Activated CD4-positive, alpha-beta memory T cell treated with anti-CD3 and anti-CD28 coated beads for 36 hours (primary cell): ENCODE results near the gene SPANXA1. TPM values are rescaled to one million over a fixed set of nuclear protein-coding genes. Genes with fewer than 3 reads are reported as not detected.
"Not testable (repeated sequence)": the region's sequence is repeated elsewhere in the genome, so short reads cannot be mapped to it uniquely, and the experiment has no call there.

Source experiments
- CTCF ChIA-PET: fragments of 350-600 bp; sonication (Branson Sonifier 250); formaldehyde crosslinking; loops from one replicate; lab custom pipeline; 2021; ENCODE audit warnings: antibody characterized with exemption, inconsistent platforms; lab: Charles Lee
- POLR2A ChIA-PET: fragments of 350-600 bp; sonication (Branson Sonifier 250); formaldehyde crosslinking; loops from one replicate; lab custom pipeline; 2021; ENCODE audit warnings: antibody characterized with exemption; lab: Charles Lee
- DNase-seq: peaks from one replicate; pipeline ENCODE4 v3.0.0-alpha.2; 2020
- H3K27ac Mint-ChIP-seq: one replicate; pipeline ENCODE4 v1.8.0; 2021; ENCODE audit warnings: mixed read lengths
- H3K27me3 Mint-ChIP-seq: one replicate; pipeline ENCODE4 v1.8.0; 2021; ENCODE audit warnings: mixed read lengths
- H3K36me3 Mint-ChIP-seq: one replicate; pipeline ENCODE4 v1.8.0; 2021; ENCODE audit warnings: mixed read lengths
- H3K4me1 Mint-ChIP-seq: one replicate; pipeline ENCODE4 v1.8.0; 2021; ENCODE audit warnings: low read depth, mixed read lengths
- H3K4me3 Mint-ChIP-seq: one replicate; pipeline ENCODE4 v1.8.0; 2021; ENCODE audit warnings: mild to moderate bottlenecking, mixed read lengths
- H3K9me3 Mint-ChIP-seq: one replicate; pipeline ENCODE4 v1.8.0; 2021; ENCODE audit warnings: mixed read lengths
- intact Hi-C: fragments of 100-400 bp; cut with micrococcal nuclease; formaldehyde crosslinking; loops from one replicate; pipeline ENCODE4 v1.15.1; 2023
- total RNA-seq, 2 experiments: library from RNA; stranded (reverse); gene quantifications; one replicate each; pipeline ENCODE4 v1.2.3, GENCODE V29; 2021

Gene SPANXA1, protein sequence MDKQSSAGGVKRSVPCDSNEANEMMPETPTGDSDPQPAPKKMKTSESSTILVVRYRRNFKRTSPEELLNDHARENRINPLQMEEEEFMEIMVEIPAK
- total RNA-seq = not detected

DNA sequence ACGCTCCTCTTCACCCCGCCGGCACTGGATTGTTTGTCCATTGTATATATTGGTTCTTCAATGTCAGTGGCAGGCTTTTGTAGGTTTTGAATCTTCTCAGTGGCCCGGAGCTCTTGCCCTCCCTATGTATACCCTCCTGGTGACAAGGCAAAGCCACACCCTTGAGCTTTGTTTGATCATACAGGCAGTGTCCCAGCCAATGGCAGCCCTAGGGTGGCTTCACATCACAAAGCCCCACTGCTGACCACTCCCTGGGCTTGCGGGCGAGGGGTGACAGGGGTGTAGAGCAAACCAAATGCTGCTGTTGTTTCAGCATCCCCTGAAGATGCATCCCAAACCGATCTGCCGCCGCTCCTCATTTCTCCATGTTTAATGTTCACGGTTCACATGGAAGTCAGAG, at the start of gene SPANXA1:
TSS of gene SPANXA1 (minus strand) at position 101 of the 400 bp plus-strand sequence. CDS start at position 41, 60 bp downstream.
- DNase-seq, CTCF ChIA-PET, H3K27ac Mint-ChIP-seq, H3K4me1 Mint-ChIP-seq, H3K4me3 Mint-ChIP-seq, H3K27me3 Mint-ChIP-seq, intact Hi-C loops, H3K36me3 Mint-ChIP-seq, H3K9me3 Mint-ChIP-seq, POLR2A ChIA-PET: not testable (repeated sequence)

DNA sequence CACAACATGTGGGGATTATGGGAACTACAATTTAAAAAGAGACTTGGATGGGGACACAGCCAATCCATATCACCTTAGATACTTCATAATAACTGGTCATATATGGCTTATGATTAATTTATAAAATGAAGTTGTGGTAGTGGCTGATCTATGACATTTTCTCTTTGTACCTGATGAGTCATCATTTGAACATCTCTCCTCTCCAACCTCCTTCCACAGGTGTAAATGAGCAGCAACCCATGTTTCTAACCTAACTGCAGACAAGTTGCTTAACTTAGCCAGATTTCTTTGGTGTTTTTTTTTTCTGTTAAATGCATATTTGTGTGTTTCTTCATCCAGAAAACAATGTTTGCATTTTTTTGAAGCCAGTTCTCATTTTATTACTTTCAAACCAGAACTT, 47.6 kb upstream of the SPANXA1 start:
- CTCF ChIA-PET = no interaction called here
- no peaks in the 10 kb centered on the region for H3K4me1 Mint-ChIP-seq
- POLR2A ChIA-PET = no interaction called here

DNA sequence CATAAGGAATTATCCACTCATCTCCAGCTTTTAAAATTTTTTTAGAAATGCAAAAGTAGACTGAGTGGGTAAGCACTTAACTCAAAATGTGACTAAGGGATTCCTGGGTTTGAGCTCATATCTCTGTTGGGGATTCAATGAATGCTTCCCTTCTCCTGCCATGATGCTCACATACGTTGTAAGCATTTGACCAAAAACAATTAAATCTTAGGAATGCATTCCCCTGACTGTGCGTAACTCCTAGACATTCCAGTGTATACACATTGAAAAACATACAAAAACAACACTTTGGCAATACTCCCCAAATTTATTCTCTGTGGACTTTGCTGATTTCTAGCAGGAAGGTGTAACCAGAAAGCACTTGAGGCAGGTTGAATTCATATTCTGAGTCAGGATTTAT, 34.8 kb upstream of the SPANXA1 start:
- ChIA-PET CTCF (no interaction called here), POLR2A (no interaction called here)
- DNase-seq = no peak
- no peaks in the 10 kb centered on the region for H3K27me3 Mint-ChIP-seq
- no peak overlapping the region for H3K27ac Mint-ChIP-seq
- intact Hi-C loops = no loop called here
- no peaks in the 10 kb centered on the region for H3K4me1 Mint-ChIP-seq
- H3K36me3 Mint-ChIP-seq = no peaks in the 10 kb centered on the region
- H3K4me3 Mint-ChIP-seq = no peak overlapping the region
- H3K9me3 Mint-ChIP-seq = peaks cover 3% of the 10 kb centered on the region

More for the DNA sequence above, 47.6 kb upstream of the SPANXA1 start:
- intact Hi-C loops = no loop called here
- no peak for DNase-seq
- no peaks in the 10 kb centered on the region for H3K27me3 Mint-ChIP-seq
- peaks cover 8% of the 10 kb centered on the region for H3K9me3 Mint-ChIP-seq
- H3K4me3 Mint-ChIP-seq = no peak overlapping the region
- H3K36me3 Mint-ChIP-seq = no peaks in the 10 kb centered on the region
- no peak overlapping the region for H3K27ac Mint-ChIP-seq

DNA sequence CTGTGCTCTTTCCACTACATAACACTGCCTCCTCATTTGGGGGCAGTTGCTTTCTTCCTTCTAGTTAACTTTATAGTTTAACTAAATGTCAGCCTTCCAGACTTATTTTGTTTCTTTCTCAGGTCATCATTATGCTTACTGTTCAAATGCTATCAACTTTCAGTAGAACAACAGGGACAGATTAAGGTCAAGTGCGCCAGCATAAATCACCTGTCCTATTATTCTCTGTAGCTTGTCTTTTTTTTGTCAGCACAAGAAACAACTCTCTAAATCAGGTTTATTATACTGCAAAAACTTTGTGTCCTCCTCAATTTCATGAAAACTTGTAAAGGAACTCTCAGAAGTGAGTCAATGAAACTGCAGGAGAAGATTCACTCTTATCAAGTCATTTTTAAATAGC, 24.6 kb upstream of the SPANXA1 start:
- Mint-ChIP-seq H3K36me3 (no peaks in the 10 kb centered on the region), H3K27me3 (no peaks in the 10 kb centered on the region), H3K4me1 (no peaks in the 10 kb centered on the region), H3K27ac (no peak overlapping the region), H3K4me3 (no peak overlapping the region), H3K9me3 (peaks cover 3% of the 10 kb centered on the region)
- intact Hi-C loops = no loop called here
- ChIA-PET POLR2A (no interaction called here), CTCF (no interaction called here)
- DNase-seq = no peak

DNA sequence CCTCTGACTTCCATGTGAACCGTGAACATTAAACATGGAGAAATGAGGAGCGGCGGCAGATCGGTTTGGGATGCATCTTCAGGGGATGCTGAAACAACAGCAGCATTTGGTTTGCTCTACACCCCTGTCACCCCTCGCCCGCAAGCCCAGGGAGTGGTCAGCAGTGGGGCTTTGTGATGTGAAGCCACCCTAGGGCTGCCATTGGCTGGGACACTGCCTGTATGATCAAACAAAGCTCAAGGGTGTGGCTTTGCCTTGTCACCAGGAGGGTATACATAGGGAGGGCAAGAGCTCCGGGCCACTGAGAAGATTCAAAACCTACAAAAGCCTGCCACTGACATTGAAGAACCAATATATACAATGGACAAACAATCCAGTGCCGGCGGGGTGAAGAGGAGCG, 4.9 kb upstream of the SPANXA1 start, which contains the start of gene SPANXA2:
TSS of gene SPANXA2 (plus strand) at position 301 of the 400 bp plus-strand sequence. CDS start at position 361, 60 bp downstream.
- H3K36me3 Mint-ChIP-seq, H3K27ac Mint-ChIP-seq, intact Hi-C loops, DNase-seq, H3K9me3 Mint-ChIP-seq, H3K4me3 Mint-ChIP-seq, H3K27me3 Mint-ChIP-seq, POLR2A ChIA-PET, H3K4me1 Mint-ChIP-seq, CTCF ChIA-PET: not testable (repeated sequence)

DNA sequence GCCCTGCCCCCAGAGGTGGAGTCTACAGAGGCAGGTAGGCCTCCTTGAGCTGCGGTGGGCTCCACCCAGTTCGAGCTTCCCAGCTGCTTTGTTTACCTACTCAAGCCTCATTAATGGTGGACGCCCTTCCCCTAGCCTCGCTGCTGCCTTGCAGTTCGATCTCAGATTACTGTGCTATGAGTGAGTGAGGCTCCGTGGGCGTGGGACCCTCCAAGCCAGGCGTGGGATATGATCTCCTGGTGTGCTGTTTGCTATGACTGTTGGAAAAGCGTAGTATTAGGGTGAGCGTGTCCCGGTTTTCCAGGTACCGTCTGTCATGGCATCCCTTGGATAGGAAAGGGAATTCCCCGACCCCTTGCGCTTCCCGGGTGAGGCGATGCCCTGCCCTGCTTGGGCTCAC, 42.0 kb downstream of the SPANXA1 start:
- H3K27me3 Mint-ChIP-seq, H3K4me1 Mint-ChIP-seq, POLR2A ChIA-PET, H3K27ac Mint-ChIP-seq, H3K4me3 Mint-ChIP-seq, H3K9me3 Mint-ChIP-seq, intact Hi-C loops, CTCF ChIA-PET, H3K36me3 Mint-ChIP-seq, DNase-seq: not testable (repeated sequence)

Other genes with a start within 250 kb of the SPANXA1 start
- not detected for gene SPANXA2, start 5.0 kb upstream of the SPANXA1 start, total RNA-seq
- not detected for gene SPANXD, start 114.0 kb upstream of the SPANXA1 start, total RNA-seq